Peyer's patch (tissue), 4 donors: ENCODE measurements around the gene HTATIP2.

Experiments used
- POLR2A ChIP-seq, 2 donors: fragments of 450-650 bp; IDR thresholded peaks; one replicate each; pipeline ENCODE4 v1.5.1; 2017; ENCODE audit warnings: antibody characterized with exemption in 2 of 2, mild to moderate bottlenecking in 2 of 2, moderate library complexity in 2 of 2
- TF ChIP-seq, protein P1 (sequence below), 6 experiments: fragments of 450-650 bp in 4 of 6; fragments of 200-600 bp in 2 of 6; sonication (generic) in 1 of 6; IDR thresholded peaks; one replicate each; pipeline ENCODE4 v1.5.1; 2017 to 2019; ENCODE audit warnings: antibody characterized with exemption in 6 of 6, mild to moderate bottlenecking in 3 of 6, moderate library complexity in 1 of 6

DNA sequence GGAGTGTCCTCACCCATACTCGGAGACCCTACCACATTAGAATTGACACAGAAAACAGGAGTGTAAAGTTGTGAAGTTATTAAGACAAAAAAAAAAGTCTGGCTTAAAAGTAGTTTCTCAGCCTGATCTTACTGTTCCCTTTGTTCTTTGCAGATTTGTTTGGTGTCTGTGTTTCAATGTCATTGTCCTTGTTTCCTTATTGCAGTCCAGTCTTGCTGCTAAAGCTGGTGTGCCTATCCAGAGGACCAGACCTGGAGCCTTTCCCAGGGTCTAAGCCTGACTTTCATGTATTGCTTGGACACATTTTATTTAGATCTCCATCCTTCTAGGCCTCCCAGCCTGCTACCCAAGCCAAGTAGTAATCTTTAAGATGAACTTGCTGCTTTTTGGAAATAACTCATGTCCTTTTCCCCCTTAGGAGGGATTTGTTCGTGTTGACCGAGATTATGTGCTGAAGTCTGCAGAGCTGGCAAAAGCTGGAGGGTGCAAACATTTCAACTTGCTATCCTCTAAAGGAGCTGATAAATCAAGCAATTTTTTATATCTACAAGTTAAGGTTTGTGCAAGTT, 12.7 kb downstream of the HTATIP2 start:
- TF ChIP-seq, protein P1, sequence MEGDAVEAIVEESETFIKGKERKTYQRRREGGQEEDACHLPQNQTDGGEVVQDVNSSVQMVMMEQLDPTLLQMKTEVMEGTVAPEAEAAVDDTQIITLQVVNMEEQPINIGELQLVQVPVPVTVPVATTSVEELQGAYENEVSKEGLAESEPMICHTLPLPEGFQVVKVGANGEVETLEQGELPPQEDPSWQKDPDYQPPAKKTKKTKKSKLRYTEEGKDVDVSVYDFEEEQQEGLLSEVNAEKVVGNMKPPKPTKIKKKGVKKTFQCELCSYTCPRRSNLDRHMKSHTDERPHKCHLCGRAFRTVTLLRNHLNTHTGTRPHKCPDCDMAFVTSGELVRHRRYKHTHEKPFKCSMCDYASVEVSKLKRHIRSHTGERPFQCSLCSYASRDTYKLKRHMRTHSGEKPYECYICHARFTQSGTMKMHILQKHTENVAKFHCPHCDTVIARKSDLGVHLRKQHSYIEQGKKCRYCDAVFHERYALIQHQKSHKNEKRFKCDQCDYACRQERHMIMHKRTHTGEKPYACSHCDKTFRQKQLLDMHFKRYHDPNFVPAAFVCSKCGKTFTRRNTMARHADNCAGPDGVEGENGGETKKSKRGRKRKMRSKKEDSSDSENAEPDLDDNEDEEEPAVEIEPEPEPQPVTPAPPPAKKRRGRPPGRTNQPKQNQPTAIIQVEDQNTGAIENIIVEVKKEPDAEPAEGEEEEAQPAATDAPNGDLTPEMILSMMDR (IDR thresholded peaks at IDR 0.05): no peak
- no peak for TF ChIP-seq POLR2A (IDR thresholded peaks at IDR 0.05)
